Right lobe of liver (tissue), 6 donors: ENCODE measurements around the gene FRMD4A. TPM values are rescaled to one million over a fixed set of nuclear protein-coding genes. Genes with fewer than 3 reads are reported as not detected.

Experiments used
- ATAC-seq, 4 donors: fragments of 200-7000 bp; cut with Tn5 transposase; one replicate each; pipeline ENCODE4 v1.9.1; 2020; ENCODE audit warnings: mild to moderate bottlenecking in 4 of 4, moderate library complexity in 4 of 4
- DNase-seq, 3 donors: peaks; one replicate each; pipeline ENCODE4 v3.0.0-alpha.2; 2020
- H3K27ac ChIP-seq, 3 donors: fragments of 200-600 bp; one replicate each; pipeline ENCODE4 v1.8.0; 2022
- H3K27me3 ChIP-seq, 2 donors: fragments of 200-600 bp; one replicate each; pipeline ENCODE4 v1.8.0; 2022
- H3K36me3 ChIP-seq, 4 donors: fragments of 200-600 bp; sonication (generic) in 1 of 4; one replicate each; pipeline versions ENCODE4 v1.5.1 to v1.8.0; 2017 to 2022; ENCODE audit warnings: control low read depth in 1 of 4
- H3K4me1 ChIP-seq, 4 donors: fragments of 200-600 bp; sonication (generic) in 1 of 4; one replicate each; pipeline versions ENCODE4 v1.5.1 to v1.8.0; 2017 to 2022; ENCODE audit warnings: control low read depth in 1 of 4
- H3K4me3 ChIP-seq, 3 donors: fragments of 200-600 bp; one replicate each; pipeline ENCODE4 v1.8.0; 2022
- H3K9me3 ChIP-seq, 4 donors: fragments of 200-600 bp; sonication (generic) in 1 of 4; one replicate each; pipeline versions ENCODE4 v1.5.1 to v1.8.0; 2017 to 2022; ENCODE audit warnings: control low read depth in 1 of 4
- POLR2A ChIP-seq: fragments of 450-650 bp; IDR thresholded peaks from one replicate; pipeline ENCODE4 v1.6.1; 2017; ENCODE audit warnings: antibody characterized with exemption, mild to moderate bottlenecking
- WGBS: methylation state at CpG from one replicate; pipeline ENCODE4 v1.1.6; 2018; ENCODE audit warnings: low coverage, low lambda C conversion rate; ENCODE audit not compliant: insufficient coverage; ENCODE audit errors: missing lambda C conversion rate; 5-methylcytosine and 5-hydroxymethylcytosine counted together
- intact Hi-C, 2 donors: fragments of 100-400 bp; cut with DNase I; formaldehyde crosslinking; loops; one replicate each; pipeline versions ENCODE4 v1.11.2 to v1.14.1; 2022
- total RNA-seq, 6 experiments: library from RNA; depleted of rRNA in 2 of 6; stranded (reverse); fragments of >200 nt in 2 of 6; fragmentation: NEBNext Ultra II Directional in 3 of 6; extraction: Animal tissue kit (Norgen Biotek cat#: 25700) in 3 of 6; gene quantifications; one replicate each; pipeline versions ENCODE4 v1.1.0 to v1.2.4, GENCODE V29; 2016 to 2023
- TF ChIP-seq, protein P1 (sequence below), 4 donors: fragments of 200-600 bp in 3 of 4; fragments of 450-650 bp in 1 of 4; IDR thresholded peaks; one replicate each; pipeline versions ENCODE4 v1.5.1 to v1.8.0; 2016 to 2022; ENCODE audit warnings: antibody characterized with exemption in 4 of 4, mild to moderate bottlenecking in 2 of 4
- donor health status: DM: no; HTN: yes; CAD: no.
- donor health status: DM: no; HTN: no; CAD: no.
- donor health status: DM: no; HTN: no; CAD: no.
- donor health status: DM: no; HTN: yes; CAD: no.
- donor health status: DM: no; HTN: yes; CAD: no.

Gene FRMD4A
- total RNA-seq, 6 experiments from 2014 or later, result 8.4 to 22.8 (median 13.3) TPM

DNA sequence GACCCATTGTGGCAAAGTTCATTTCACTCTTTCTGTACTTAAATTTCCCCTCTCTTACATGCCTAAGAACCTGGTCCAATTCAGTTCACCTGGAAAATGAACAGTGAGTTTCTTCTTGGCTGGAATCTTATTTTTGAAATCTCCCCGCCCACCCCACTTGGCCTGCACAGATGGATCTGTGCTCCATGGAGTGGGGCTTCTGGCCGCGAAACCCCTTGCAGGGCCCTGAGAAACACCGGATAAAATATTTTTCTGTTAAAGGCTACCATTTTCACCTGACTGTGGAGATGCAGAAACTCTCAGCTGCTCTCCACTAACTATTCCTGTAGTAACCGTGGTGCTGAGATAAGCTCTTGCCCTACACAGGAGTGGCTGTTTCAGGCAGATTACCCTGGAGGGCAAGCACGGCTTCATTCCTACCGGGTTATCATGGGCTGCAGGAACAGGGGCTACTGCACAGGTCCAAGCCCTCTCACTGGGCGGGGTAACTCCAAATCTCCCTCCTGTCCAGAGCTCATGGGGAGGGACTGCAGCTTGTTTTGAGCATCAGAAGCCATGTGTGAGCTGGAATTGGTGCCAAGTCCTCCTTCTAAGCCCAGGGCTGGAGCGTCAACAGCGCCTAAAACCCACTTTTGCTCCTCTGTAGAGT lies 625.1 kb downstream of the FRMD4A start:
- H3K9me3 ChIP-seq, result no peaks in the 10 kb centered on the region
- H3K4me1 ChIP-seq, result peaks cover 0 to 30% (median 13%) of the 10 kb centered on the region in 4 donors
- intact Hi-C loops, result no loop called here
- WGBS, result 54% methylated on average over 6 of the region's 10 CpGs
- H3K27ac ChIP-seq, result no peak overlapping the region
- TF ChIP-seq, protein P1, sequence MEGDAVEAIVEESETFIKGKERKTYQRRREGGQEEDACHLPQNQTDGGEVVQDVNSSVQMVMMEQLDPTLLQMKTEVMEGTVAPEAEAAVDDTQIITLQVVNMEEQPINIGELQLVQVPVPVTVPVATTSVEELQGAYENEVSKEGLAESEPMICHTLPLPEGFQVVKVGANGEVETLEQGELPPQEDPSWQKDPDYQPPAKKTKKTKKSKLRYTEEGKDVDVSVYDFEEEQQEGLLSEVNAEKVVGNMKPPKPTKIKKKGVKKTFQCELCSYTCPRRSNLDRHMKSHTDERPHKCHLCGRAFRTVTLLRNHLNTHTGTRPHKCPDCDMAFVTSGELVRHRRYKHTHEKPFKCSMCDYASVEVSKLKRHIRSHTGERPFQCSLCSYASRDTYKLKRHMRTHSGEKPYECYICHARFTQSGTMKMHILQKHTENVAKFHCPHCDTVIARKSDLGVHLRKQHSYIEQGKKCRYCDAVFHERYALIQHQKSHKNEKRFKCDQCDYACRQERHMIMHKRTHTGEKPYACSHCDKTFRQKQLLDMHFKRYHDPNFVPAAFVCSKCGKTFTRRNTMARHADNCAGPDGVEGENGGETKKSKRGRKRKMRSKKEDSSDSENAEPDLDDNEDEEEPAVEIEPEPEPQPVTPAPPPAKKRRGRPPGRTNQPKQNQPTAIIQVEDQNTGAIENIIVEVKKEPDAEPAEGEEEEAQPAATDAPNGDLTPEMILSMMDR (IDR thresholded peaks at IDR 0.05), result no peak
- TF ChIP-seq POLR2A, result no peak
- DNase-seq (no peak), ATAC-seq (no peak)
- H3K36me3 ChIP-seq, result no peaks in the 10 kb centered on the region
- H3K4me3 ChIP-seq, result peak overlapping the region; percentile 14 to 67 (median 63)
- no peaks in the 10 kb centered on the region for H3K27me3 ChIP-seq

DNA sequence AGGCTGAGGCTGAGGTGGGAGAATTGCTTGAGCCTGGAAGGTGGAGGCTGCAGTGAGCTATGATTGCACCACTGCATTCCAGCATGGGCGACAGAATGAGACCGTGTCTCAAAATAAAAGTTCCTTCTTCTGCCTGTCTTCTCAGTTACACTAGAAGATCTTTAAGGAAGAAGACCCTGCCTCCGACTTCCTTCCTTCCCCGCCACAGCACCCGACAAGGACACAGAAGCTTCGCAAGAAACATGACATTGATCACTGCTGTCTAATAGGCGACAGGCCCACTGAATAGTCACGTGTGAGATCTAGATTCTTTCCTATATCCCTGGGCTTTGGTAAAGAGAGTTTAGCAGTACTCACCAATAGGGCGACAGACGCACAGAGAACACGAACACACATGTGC lies 625.8 kb downstream of the FRMD4A start:
- intact Hi-C loops, result no loop called here
- Histone ChIP-seq H3K27me3 (no peaks in the 10 kb centered on the region), H3K27ac (no peak overlapping the region), H3K9me3 (no peaks in the 10 kb centered on the region), H3K36me3 (no peaks in the 10 kb centered on the region), H3K4me1 (peaks cover 0 to 30% (median 14%) of the 10 kb centered on the region in 4 donors), H3K4me3 (peak overlapping the region in 1 of 3 donors; percentile 67)
- DNase-seq (no peak), ATAC-seq (no peak)
- TF ChIP-seq, protein P1 (IDR thresholded peaks at IDR 0.05), result no peak
- WGBS, result 54% methylated on average over 7 of the region's 11 CpGs

DNA sequence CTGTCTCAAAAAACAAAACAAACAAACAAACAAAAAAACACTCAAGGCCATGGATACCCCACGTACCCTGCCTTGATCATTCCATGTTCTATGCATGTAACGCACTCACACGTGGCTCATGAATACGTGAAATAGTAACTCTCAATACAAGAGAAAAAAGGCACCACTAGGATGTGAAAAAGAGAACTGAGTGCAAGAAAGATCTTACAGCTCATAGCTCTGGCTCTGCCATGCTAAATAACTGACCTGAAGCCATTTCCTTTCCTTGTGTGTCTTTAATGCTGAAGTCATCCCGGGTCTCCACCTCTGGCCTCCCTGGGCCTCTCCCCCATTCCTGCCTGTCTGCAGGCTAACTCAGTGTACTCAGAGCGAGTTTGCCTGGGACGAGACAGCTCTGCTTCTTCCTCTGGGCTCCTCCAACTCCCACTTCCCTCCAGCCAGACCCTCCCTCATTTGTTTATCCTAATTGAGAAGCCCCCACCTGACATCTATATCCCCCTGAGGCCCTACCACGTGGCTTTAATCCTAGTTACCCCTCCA lies 626.7 kb downstream of the FRMD4A start:
- Histone ChIP-seq H3K36me3 (no peaks in the 10 kb centered on the region), H3K27ac (no peak overlapping the region), H3K9me3 (no peaks in the 10 kb centered on the region), H3K4me1 (peaks cover 0 to 30% (median 14%) of the 10 kb centered on the region in 4 donors), H3K27me3 (no peaks in the 10 kb centered on the region), H3K4me3 (no peak overlapping the region)
- DNase-seq (no peak), ATAC-seq (no peak)
- 75% methylated on average over 4 of the region's 8 CpGs for WGBS
- intact Hi-C loops, result no loop called here
- TF ChIP-seq, protein P1 (IDR thresholded peaks at IDR 0.05), result no peak
- TF ChIP-seq POLR2A, result no peak

DNA sequence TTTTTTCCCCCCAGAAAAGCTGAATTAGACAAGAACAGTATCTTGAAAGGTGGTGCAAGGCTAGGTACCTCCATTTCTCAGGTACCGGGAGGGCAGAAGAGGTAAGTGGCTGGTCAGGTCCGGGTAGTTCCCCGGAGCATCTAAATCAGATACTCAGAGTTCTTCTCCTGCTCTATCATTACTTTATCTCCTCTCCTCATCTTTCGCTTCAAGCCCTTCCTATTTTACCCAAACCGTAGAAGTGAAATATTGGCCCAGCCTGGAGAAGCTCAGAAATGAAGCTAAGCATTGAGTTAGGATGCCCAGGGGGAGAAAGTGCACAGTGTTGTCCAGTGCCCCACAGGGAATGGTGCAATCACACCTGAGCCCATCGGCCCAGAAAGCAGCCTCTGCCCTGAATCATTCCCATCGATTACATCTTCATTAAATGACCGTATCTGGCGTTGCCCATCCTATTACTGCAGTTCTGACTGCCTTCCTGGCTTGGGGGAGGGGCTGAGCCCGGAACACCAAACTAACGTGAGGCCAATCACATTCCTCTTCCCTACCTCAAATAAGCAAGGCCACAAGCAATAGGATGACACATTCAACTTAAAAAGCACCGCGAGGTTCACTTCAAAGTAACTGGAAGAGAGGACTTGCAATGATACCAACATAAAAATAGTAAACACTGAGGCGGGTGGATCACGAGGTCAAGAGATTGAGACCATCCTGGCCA lies 627.5 kb downstream of the FRMD4A start:
- peak in 2 of 4 donors; percentile 14 to 26 for ATAC-seq
- H3K36me3 ChIP-seq, result no peaks in the 10 kb centered on the region
- H3K27me3 ChIP-seq, result no peaks in the 10 kb centered on the region
- TF ChIP-seq POLR2A, result no peak
- TF ChIP-seq, protein P1 (IDR thresholded peaks at IDR 0.05), result no peak
- no peak overlapping the region for H3K27ac ChIP-seq
- intact Hi-C loops, result no loop called here
- 44% methylated on average over 14 of the region's 15 CpGs for WGBS
- no peak overlapping the region for H3K4me3 ChIP-seq
- DNase-seq, result peak in 1 of 3 donors; percentile 57
- no peaks in the 10 kb centered on the region for H3K9me3 ChIP-seq
- H3K4me1 ChIP-seq, result peaks cover 0 to 30% (median 14%) of the 10 kb centered on the region in 4 donors
